Ishikawa (cell line): ENCODE measurements around the gene FXYD5.

Experiments used
- CREB1 ChIP-seq: IDR thresholded peaks from 2 replicates; pipeline ENCODE4 v1.6.1; 2012; ENCODE audit warnings: low read depth
- EP300 ChIP-seq: IDR thresholded peaks from 2 replicates; pipeline ENCODE4 v1.6.1; 2012; ENCODE audit warnings: borderline replicate concordance
- FOXM1 ChIP-seq: IDR thresholded peaks from 2 replicates; pipeline ENCODE4 v1.6.1; 2012; ENCODE audit warnings: low read depth, borderline replicate concordance
- NFIC ChIP-seq: IDR thresholded peaks from 2 replicates; pipeline ENCODE4 v1.6.1; 2012
- RAD21 ChIP-seq: IDR thresholded peaks from 2 replicates; pipeline ENCODE4 v1.6.1; 2012; ENCODE audit warnings: low read depth
- TAF1 ChIP-seq: IDR thresholded peaks from 2 replicates; pipeline ENCODE4 v1.6.1; 2012; ENCODE audit warnings: low read depth, mild to moderate bottlenecking
- TCF12 ChIP-seq: IDR thresholded peaks from 2 replicates; pipeline ENCODE4 v1.6.1; 2012; ENCODE audit warnings: low read depth
- TEAD4 ChIP-seq: IDR thresholded peaks from 2 replicates; pipeline ENCODE4 v1.6.1; 2012
- YY1 ChIP-seq: IDR thresholded peaks from 2 replicates; pipeline ENCODE4 v1.6.1; 2012; ENCODE audit warnings: low read depth
- ZBTB7A ChIP-seq: IDR thresholded peaks from 2 replicates; pipeline ENCODE4 v1.6.1; 2012; ENCODE audit warnings: low read depth
- TF ChIP-seq, protein P1 (sequence below): IDR thresholded peaks from 2 replicates; pipeline ENCODE4 v1.6.1; 2012
- TF ChIP-seq, protein P2 (sequence below): IDR thresholded peaks from 2 replicates; pipeline ENCODE4 v1.6.1; 2012; ENCODE audit warnings: low read depth, mild to moderate bottlenecking

DNA sequence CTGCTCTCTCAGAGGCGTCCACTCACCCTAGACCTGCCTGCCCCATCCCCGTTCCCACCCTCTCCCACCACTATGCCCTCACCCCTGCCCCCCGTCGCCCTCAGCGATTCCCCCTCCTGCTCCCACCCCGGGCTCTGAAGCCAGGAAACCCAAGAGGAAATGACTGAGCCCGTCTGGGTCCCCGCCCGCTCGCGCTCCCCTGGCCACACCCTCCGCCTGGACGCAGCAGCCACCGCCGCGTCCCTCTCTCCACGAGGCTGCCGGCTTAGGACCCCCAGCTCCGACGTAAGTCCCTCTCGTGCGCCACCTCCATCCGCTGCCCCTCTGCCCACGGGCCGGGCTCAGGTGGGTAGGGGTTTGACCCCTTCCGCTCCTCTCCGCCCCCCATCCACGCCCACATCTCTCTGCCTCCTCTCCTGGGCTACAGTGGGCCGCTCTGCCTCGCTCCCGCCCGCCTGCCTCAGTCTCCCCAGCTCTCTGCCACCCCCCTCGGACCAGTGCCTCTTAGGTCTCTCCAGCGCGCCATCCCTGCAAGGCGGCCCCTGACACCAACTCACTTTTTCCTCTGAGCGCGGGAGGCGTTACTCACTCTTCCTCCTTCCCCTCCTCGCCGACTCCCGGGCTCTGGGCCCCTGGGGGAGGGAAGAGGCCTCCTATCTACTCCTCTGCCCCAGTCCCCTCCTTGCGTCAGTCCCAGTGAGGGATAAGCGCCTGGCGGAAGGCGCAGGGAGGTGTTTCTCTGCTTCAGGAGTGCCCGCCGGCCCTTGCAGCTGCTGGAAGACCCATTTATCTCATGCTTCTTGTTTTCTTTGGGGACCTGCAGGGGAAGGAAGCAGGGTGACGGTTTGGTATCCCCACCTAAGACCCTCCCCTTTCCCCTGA, at the start of gene FXYD5:
- TF ChIP-seq EP300 (no peak), FOXM1 (no peak), CREB1 (no peak), YY1 (no peak), TEAD4 (no peak), ZBTB7A (no peak), TAF1 (no peak; the same call in 1 of the 2 replicates), NFIC (no peak), TCF12 (no peak), RAD21 (no peak)
- TF ChIP-seq, protein P1, sequence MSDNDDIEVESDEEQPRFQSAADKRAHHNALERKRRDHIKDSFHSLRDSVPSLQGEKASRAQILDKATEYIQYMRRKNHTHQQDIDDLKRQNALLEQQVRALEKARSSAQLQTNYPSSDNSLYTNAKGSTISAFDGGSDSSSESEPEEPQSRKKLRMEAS: no peak
- TF ChIP-seq, protein P2, sequence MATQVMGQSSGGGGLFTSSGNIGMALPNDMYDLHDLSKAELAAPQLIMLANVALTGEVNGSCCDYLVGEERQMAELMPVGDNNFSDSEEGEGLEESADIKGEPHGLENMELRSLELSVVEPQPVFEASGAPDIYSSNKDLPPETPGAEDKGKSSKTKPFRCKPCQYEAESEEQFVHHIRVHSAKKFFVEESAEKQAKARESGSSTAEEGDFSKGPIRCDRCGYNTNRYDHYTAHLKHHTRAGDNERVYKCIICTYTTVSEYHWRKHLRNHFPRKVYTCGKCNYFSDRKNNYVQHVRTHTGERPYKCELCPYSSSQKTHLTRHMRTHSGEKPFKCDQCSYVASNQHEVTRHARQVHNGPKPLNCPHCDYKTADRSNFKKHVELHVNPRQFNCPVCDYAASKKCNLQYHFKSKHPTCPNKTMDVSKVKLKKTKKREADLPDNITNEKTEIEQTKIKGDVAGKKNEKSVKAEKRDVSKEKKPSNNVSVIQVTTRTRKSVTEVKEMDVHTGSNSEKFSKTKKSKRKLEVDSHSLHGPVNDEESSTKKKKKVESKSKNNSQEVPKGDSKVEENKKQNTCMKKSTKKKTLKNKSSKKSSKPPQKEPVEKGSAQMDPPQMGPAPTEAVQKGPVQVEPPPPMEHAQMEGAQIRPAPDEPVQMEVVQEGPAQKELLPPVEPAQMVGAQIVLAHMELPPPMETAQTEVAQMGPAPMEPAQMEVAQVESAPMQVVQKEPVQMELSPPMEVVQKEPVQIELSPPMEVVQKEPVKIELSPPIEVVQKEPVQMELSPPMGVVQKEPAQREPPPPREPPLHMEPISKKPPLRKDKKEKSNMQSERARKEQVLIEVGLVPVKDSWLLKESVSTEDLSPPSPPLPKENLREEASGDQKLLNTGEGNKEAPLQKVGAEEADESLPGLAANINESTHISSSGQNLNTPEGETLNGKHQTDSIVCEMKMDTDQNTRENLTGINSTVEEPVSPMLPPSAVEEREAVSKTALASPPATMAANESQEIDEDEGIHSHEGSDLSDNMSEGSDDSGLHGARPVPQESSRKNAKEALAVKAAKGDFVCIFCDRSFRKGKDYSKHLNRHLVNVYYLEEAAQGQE: no peak
